ES-I3 (cell line): ENCODE data around the gene PI16.
"Not testable (repeated sequence)": the region's sequence is repeated elsewhere in the genome, so short reads cannot be mapped to it uniquely, and the experiment has no call there.

Source experiments
- H3K36me3 ChIP-seq: 2 replicates; pipeline ENCODE4 v1.6.1; 2013; ENCODE audit warnings: mild to moderate bottlenecking, low read length, control low read depth, moderate library complexity; ENCODE audit not compliant: insufficient read depth
- H3K4me1 ChIP-seq: 2 replicates; pipeline ENCODE4 v1.6.1; 2013; ENCODE audit warnings: mild to moderate bottlenecking, control low read depth, low read length; ENCODE audit not compliant: insufficient read depth
- H3K9ac ChIP-seq: 2 replicates; pipeline ENCODE4 v1.6.1; 2013; ENCODE audit warnings: low read depth, mild to moderate bottlenecking, low read length, moderate library complexity
- H3K9me3 ChIP-seq: 2 replicates; pipeline ENCODE4 v1.6.1; 2013; ENCODE audit warnings: mild to moderate bottlenecking, low read length, moderate library complexity; ENCODE audit not compliant: control insufficient read depth, insufficient read depth

The PI16 gene

GRCh38 chr6:36938536-36938935 is 16.0 kb upstream of the PI16 start:
- Histone ChIP-seq H3K36me3 (no peaks in the 10 kb centered on the region), H3K9ac (no peak overlapping the region), H3K4me1 (no peaks in the 10 kb centered on the region), H3K9me3 (no peaks in the 10 kb centered on the region)

- H3K36me3 ChIP-seq, H3K9me3 ChIP-seq, H3K9ac ChIP-seq: not testable (repeated sequence)
Measured at GRCh38 chr6:36939005-36939404, 15.5 kb upstream of the PI16 start.

GRCh38 chr6:36940027-36940426 is 14.5 kb upstream of the PI16 start:
- no peaks in the 10 kb centered on the region for H3K36me3 ChIP-seq

More at GRCh38 chr6:36939005-36939404, 15.5 kb upstream of the PI16 start:
- H3K4me1 ChIP-seq: not testable (repeated sequence)

GRCh38 chr6:36941561-36941960 is 13.0 kb upstream of the PI16 start:
- not testable (repeated sequence) for H3K4me1 ChIP-seq, H3K9me3 ChIP-seq, H3K36me3 ChIP-seq, H3K9ac ChIP-seq

More at GRCh38 chr6:36940027-36940426, 14.5 kb upstream of the PI16 start:
- Histone ChIP-seq H3K9ac (no peak overlapping the region), H3K9me3 (no peaks in the 10 kb centered on the region), H3K4me1 (no peaks in the 10 kb centered on the region)

GRCh38 chr6:36942329-36942728 is 12.2 kb upstream of the PI16 start:
- not testable (repeated sequence) for H3K9me3 ChIP-seq, H3K9ac ChIP-seq, H3K4me1 ChIP-seq, H3K36me3 ChIP-seq

- no peaks in the 10 kb centered on the region for H3K36me3 ChIP-seq
Measured at GRCh38 chr6:36944650-36945049, 9.9 kb upstream of the PI16 start.

GRCh38 chr6:36945301-36945700 is 9.2 kb upstream of the PI16 start:
- Histone ChIP-seq H3K9me3 (no peaks in the 10 kb centered on the region), H3K36me3 (no peaks in the 10 kb centered on the region), H3K9ac (no peak overlapping the region), H3K4me1 (peaks cover 11% of the 10 kb centered on the region)

More at GRCh38 chr6:36944650-36945049, 9.9 kb upstream of the PI16 start:
- Histone ChIP-seq H3K9ac (no peak overlapping the region), H3K4me1 (peaks cover 4% of the 10 kb centered on the region; the same call in 1 of the 2 replicates), H3K9me3 (no peaks in the 10 kb centered on the region)

- peaks cover 11% of the 10 kb centered on the region for H3K4me1 ChIP-seq
- no peaks in the 10 kb centered on the region for H3K9me3 ChIP-seq
- no peak overlapping the region for H3K9ac ChIP-seq
- no peaks in the 10 kb centered on the region for H3K36me3 ChIP-seq
Measured at GRCh38 chr6:36946526-36946925, 8.0 kb upstream of the PI16 start.

- H3K4me1 ChIP-seq: peaks cover 11% of the 10 kb centered on the region
- H3K36me3 ChIP-seq: no peaks in the 10 kb centered on the region
- no peak overlapping the region for H3K9ac ChIP-seq
- H3K9me3 ChIP-seq: no peaks in the 10 kb centered on the region
Measured at GRCh38 chr6:36947570-36948351, 6.8 kb upstream of the PI16 start.

GRCh38 chr6:36949076-36949475 is 5.5 kb upstream of the PI16 start:
- not testable (repeated sequence) for H3K9ac ChIP-seq, H3K9me3 ChIP-seq
- peaks cover 15% of the 10 kb centered on the region for H3K4me1 ChIP-seq

GRCh38 chr6:36949636-36950035 is 4.9 kb upstream of the PI16 start:
- Histone ChIP-seq H3K36me3 (no peaks in the 10 kb centered on the region), H3K9me3 (no peaks in the 10 kb centered on the region), H3K4me1 (peaks cover 15% of the 10 kb centered on the region), H3K9ac (no peak overlapping the region)

More at GRCh38 chr6:36949076-36949475, 5.5 kb upstream of the PI16 start:
- not testable (repeated sequence) for H3K36me3 ChIP-seq

GRCh38 chr6:36953931-36954261 is 642 bp upstream of the PI16 start:
- Histone ChIP-seq H3K4me1 (peaks cover 15% of the 10 kb centered on the region), H3K36me3 (no peaks in the 10 kb centered on the region), H3K9me3 (no peaks in the 10 kb centered on the region), H3K9ac (no peak overlapping the region)

- Histone ChIP-seq H3K4me1 (peaks cover 6% of the 10 kb centered on the region), H3K9me3 (no peaks in the 10 kb centered on the region), H3K36me3 (no peaks in the 10 kb centered on the region), H3K9ac (no peak overlapping the region)
Measured at GRCh38 chr6:36955136-36955535, 598 bp downstream of the PI16 start.

GRCh38 chr6:36955671-36956445 is 1.3 kb downstream of the PI16 start:
- Histone ChIP-seq H3K4me1 (peaks cover 8% of the 10 kb centered on the region), H3K36me3 (no peaks in the 10 kb centered on the region), H3K9ac (no peak overlapping the region)

GRCh38 chr6:36956446-36956820 is 1.9 kb downstream of the PI16 start:
- H3K9ac ChIP-seq: no peak overlapping the region
- H3K4me1 ChIP-seq: peaks cover 8% of the 10 kb centered on the region

More at GRCh38 chr6:36955671-36956445, 1.3 kb downstream of the PI16 start:
- H3K9me3 ChIP-seq: no peaks in the 10 kb centered on the region

More at GRCh38 chr6:36956446-36956820, 1.9 kb downstream of the PI16 start:
- Histone ChIP-seq H3K9me3 (no peaks in the 10 kb centered on the region), H3K36me3 (no peaks in the 10 kb centered on the region)
